GM12892 (cell line): ENCODE data around the gene ARHGEF10L.
A peak's percentile ranks its signal among the peaks of the same experiment; 100 is the strongest.

Source experiments
- DNase-seq: peaks from one replicate; pipeline ENCODE4 v3.0.0; 2011; ENCODE audit not compliant: insufficient read length
- FAIRE-seq: peaks from 2 replicates; lab custom pipeline; 2011; peaks lifted over from hg19 to GRCh38; lab: Jason Lieb, UNC
- POLR2A ChIP-seq: IDR thresholded peaks from 2 replicates; pipeline ENCODE4 v1.6.1; 2011; ENCODE audit warnings: low read depth, low read length, control low read depth
- POLR2AphosphoS5 ChIP-seq: IDR thresholded peaks from 2 replicates; pipeline ENCODE4 v1.6.1; 2011; ENCODE audit warnings: low read depth, low read length, control low read depth
- TAF1 ChIP-seq: IDR thresholded peaks from 2 replicates; pipeline ENCODE4 v1.6.1; 2011; ENCODE audit warnings: low read depth, mild to moderate bottlenecking, control low read depth, low read length, borderline replicate concordance

Gene ARHGEF10L

DNA sequence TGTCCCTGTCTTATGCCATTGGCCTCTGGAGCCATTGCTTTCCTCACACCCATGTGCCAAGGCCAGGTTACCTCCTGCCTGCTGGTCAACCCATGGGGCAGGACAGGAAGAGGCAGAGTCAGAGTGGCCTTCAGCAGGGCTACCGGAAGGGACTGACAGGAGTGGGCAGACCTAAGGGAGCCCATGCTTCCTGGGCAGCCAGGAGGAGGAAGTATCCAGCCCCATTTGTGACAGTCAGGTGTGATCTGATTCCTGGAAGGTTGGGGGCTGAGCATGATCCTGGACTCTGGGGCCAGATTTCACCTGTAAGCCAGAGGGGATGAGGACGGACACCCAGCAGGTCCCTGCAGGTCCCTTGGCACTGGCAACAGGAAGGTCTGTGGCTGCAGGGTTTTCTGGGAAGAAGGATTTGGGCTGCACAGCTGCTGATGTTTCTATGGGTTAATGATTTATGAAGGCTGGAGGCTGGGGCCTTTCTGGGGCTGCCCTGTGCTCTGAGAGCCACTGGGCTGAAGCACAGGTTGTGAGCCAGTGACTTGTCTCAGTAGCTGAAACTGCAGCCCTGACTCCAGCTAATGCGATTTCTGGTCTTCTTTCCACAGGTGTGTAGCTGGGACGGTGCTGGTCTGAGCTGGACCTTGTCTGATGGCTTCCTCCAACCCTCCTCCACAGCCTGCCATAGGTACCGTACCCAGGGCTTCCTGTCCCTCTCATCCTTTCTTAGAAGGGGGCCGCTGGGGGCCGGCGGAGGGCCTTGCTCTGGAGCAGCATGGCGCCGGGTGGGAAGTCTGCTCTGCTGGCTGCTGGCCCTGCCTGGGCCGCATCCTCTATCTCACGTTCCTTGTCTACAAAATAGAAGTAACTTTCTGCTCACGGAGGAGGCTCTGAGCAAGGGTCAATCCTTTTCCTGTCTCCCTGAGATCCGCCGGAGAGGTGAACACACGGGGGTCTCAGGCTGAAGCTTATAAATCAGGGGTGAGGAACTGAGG lies 40.7 kb downstream of the ARHGEF10L start:
- TF ChIP-seq POLR2A (no peak), POLR2AphosphoS5 (no peak), TAF1 (no peak)
- FAIRE-seq (no peak), DNase-seq (no peak)

DNA sequence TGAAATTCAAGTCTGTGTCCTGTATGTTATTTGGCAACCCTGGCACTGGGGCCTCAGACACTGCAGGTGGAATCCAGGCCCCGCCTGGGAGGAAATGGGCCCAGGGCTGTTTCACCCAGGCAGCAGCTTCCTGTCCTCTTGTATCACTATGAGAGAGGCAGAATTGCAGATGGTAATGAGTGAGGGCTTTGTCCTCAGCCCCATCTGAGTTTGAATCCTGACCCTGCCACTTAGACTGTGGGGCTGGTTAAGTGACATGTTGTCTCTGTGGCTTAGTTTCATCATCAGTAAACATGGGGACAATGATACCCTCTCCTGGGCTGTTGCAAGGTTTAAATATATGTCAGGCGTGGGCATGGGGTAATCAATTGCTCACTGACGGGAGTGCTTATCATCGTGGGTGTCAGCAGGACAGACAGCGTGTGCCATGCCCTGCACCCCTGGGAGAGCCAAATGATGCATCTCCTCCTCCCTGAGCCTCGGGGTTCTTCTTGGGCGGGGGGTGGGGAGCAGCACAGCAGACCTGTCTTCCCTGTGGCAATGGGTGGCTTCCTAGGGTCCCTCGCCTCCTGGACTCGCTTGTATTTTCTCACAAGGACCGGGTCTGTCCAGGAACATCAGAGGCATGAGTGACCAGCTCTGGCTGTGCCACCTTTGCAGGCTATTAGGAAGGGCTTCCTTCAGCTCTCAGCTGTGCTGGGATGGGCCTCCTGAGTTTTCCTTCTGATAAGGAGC lies 42.1 kb downstream of the ARHGEF10L start:
- peak; percentile 57 for DNase-seq
- no peak for FAIRE-seq
- TF ChIP-seq POLR2A (no peak), POLR2AphosphoS5 (no peak), TAF1 (no peak)

DNA sequence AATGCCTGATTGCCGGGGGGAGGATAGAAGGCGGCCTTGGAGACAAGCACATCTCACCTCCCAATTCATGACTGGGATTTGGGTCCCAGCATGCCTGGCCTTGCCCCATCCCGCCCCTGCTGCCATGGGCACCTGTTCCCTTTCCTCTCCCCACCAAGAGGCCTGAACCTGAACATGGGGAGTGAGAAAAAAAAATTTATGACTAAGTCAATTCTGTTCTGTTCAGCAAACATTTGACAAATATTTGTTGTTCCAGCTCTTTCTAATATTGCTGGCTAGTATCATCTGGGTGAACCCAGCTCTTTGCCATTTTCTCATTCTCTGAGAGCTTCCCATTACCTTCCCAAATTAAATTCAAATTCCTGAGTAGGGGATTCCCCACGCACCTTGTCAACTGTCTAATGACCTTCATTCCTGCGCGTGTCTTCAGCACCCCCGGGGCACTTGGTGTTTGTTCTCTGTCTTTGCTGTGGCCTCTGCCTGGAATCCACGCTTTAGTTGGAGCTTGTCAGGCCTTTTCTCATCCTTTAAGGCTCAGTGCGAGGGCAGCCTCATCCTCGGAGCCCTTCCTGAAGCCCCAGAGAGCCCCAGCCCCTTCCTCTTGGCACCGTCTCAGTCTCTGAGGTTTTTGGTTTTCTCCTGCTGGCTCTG lies 42.8 kb downstream of the ARHGEF10L start:
- DNase-seq (no peak), FAIRE-seq (no peak)
- TF ChIP-seq POLR2AphosphoS5 = no peak
- no peak for TF ChIP-seq POLR2A
- TF ChIP-seq TAF1 = no peak

DNA sequence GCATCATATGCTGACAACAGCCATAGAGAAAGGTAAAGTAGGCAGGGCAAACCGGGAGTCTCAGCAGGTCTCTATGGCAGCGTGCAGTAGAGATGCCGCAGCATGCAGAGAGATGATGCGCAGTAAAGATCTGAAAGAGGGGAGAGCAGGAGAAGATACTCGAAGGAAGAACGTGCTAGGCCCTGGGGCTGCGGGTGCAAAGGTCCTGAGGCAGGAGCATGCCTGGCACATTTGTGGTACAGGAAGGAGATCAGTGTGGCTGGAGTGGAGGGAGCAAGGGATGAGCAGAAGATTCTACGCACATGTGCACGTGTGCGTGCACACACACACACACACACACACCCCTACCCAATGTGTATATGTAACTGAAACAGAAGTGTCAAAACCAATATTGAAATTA lies 45.0 kb downstream of the ARHGEF10L start:
- FAIRE-seq (no peak), DNase-seq (no peak)
- TF ChIP-seq POLR2AphosphoS5 (no peak), POLR2A (no peak)

DNA sequence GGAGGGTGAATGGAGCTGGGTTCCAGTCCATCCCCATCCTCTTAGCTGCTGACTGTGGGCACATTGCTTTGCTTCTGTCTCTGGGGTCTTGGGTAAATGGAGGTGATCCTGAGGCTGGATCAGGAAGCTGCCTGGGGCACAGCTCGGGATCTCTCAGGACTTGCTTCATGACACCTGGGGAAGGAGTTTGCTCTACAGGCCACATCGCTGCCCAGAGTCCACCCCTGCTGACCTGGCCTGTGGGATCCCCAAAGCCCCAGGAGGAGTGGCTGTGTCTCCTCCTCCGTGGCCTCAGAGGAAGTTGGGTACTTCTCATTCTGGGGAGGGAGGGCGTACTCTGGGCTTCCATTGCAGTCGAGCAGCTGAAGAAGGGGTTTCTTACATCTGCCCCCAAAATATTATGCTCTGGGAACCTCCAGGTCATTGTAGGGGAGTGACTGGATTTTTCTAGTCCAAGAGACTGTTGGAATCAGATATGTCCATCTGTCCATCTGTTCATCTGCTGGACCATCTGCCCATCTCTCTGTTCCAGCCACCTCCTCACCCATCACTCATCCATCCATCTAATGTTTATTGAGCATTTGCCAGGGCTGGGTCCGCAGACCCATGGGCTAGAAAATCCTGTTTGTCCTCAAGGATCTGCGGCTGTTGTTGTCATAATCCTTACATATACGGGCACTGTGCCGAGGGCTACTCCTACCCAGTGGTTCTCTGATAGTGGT lies 45.9 kb downstream of the ARHGEF10L start:
- no peak for TF ChIP-seq TAF1
- TF ChIP-seq POLR2A = no peak
- TF ChIP-seq POLR2AphosphoS5 = no peak
- FAIRE-seq = no peak
- DNase-seq = no peak

DNA sequence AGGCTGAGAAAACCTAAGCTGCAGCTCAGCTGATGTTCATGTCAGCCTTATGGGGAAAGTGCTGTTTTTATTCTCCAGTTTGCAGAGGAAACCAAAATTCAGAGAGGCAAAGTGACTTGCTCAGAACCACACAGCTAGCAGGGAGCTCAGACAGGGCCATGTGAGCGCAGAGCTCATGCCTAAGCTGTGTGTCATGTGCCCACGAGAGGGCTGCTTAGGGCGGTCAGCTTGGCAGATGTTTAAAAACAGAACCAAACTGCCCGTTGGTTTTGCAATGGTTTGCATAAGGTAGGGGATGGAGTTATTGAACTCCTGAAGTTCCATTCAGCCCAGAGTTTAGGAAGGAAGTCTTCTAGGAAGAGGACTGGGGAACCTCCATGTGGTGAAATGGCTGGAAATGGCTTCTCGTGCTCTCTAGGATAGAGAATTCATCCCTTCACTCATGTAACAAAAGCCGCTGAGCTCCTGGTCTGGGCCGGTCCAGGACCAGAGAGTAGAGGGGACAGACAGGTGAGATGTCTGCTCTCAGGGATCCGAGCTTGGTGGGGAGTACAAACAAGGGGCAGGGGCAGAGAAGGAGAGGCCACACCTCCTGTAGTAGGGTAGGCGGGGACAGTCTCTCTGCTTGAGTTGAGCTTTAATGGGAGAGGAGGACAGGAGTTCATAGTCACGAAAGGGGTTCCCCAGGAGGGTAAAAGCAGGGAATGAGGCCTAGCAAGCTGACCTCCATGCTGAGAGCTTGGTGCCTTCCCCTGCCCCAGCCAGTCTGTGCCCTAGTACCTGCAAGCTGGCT lies 46.9 kb downstream of the ARHGEF10L start:
- TF ChIP-seq TAF1 = no peak
- no peak for TF ChIP-seq POLR2A
- TF ChIP-seq POLR2AphosphoS5 = no peak
- DNase-seq = no peak
- no peak for FAIRE-seq

DNA sequence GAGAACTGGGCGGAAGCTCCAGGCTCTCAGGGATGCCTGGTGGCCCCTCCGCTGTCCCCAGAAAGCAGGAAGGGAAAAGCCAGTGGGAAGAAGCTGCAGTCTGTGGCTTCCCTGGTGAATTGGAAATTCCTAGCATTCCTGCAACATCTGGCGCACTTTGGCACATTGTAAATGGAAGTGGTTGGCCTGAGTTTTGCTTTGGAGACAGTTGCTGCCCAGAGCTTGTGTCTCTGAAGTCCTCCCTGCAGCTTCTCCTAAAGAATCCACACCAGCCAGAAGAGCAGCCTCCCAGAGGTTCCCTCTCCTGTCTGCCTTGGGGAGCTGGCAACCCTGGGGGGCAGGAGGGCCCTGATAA lies 48.2 kb downstream of the ARHGEF10L start:
- FAIRE-seq = no peak

DNA sequence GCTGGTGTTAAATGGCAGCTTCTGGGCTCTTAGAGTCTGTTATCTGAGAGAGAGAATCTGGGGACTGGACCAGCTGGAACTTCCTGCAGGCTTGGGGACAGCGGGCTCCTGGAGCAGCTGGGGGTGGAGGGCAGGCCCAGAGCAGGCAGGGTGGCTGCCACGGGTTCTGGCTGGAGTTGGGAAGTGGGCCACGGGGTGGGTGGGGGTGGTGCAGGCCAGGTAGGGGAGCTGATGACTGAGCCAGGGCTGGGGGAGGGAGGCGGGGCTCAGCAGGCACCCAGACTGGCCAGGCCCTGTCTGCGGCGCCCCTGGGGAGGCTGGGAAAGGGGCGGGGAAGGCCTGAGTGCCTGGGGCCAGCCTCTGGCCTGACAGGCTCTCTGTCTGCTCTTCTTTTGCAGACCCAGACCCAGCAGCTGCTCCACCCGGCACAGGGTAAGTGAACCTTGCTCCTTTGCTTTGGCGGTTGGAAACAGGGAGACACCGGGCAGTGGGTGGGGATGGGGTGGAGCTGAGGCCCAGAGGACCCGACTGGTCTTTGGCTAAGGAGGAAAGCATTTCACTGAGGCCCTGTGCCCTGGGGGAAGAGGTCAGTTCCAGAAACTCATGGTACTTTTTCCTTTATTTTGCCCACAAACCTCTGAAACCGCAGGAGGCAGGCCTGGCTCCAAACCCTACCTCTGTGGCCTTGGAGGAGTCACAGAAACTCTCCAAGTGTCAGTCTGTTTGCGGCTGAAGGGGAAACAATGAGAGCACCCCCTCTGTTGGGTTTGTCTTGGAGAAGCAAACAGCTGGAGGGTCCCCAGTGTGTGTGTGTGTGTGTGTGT lies 48.8 kb downstream of the ARHGEF10L start:
- DNase-seq (no peak), FAIRE-seq (no peak)
- no peak for TF ChIP-seq POLR2AphosphoS5
- TF ChIP-seq TAF1 = no peak
- no peak for TF ChIP-seq POLR2A

More for the DNA sequence above, 48.2 kb downstream of the ARHGEF10L start:
- TF ChIP-seq POLR2AphosphoS5 = no peak
- TF ChIP-seq POLR2A = no peak
- TF ChIP-seq TAF1 = no peak
- DNase-seq = no peak

DNA sequence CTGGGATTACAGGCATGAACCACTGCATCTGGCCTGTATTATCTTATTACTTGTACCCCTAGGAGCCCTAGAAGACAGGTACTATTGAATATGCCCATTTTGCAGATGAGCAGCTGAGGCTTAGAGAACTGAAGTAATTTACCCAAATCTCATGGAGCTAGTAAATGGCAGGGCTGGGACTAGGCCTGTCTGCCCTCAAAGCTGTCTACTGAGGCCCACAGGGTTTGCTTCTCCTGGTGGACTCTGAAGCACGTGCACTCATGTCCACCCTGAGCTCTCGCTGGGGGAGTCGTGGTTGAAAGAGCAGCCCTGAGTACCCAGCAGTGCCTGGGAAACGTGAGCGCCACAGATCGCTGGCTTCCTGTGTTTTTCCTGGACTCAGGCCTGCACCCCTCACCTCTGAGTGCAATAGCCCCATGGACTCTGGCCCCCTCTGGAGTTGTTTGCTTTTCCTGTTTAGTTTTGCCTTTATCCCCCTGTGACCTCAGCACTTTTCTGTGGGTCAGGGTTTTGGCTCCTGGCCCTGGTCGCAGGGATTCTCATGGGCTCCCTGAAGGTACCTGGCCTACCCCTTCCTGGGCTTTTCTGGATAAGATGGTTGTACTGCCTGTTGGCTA lies 52.4 kb downstream of the ARHGEF10L start:
- TF ChIP-seq TAF1 (no peak), POLR2A (no peak), POLR2AphosphoS5 (no peak)
- no peak for FAIRE-seq
- DNase-seq = no peak
